ENCODE measurements around the gene SURF4. TPM values are rescaled to one million over a fixed set of nuclear protein-coding genes. Genes with fewer than 3 reads are reported as not detected.

The SURF4 gene
- total RNA-seq = 194 and 245 TPM in 2 replicates

DNA sequence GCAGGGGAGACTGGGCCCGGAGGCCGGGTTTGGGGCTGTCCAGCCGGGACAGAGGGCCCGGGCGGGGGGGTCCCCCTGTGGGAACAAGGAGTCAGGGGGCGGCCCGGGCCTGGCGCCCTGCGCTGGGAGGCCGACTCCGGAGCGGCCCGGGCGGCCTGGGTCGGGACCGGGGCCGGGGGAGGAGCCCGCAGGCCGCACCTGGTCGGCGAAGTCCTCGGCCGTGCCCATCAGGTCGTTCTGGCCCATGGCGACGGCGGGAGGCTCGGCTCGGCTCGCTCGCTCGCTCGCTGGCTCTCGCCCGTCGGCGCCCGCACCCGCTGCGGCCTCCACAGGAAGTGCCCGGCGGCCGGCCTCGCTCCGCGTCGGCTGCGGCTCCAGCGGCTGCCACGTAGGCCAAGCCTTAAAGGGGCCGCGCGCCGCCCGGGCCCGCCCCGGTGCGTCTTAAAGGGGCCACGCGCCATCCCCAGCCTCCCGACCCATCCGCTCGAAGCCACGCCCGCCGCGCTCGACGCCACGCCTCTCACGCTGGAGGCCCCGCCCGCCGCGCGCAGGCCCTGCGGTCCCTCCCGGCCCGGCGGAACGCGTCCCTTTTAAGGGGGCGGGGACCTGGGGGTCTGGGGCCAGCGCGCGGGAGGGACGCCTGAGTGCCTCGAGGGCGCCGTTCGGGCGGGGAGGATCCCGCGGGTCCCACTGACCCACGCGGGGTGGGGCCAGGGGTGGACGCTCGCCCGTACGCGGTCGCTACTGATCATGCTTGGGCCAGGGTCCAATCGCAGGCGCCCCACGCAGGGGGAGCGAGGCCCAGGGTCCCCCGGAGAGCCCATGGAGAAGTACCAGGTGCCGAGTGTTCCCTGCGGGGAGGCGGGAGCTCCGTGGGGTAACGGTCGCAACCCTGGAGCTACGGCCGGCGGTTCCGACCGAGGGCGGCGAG is at the start of gene SURF4, which contains the start of gene STKLD1:
TSS of gene SURF4 (minus strand) at position 337 of the 931 bp plus-strand sequence. CDS start at position 246, 91 bp downstream.
TSS of gene STKLD1 (plus strand) at position 643 of the 931 bp plus-strand sequence. CDS start at position 751, 108 bp downstream.

DNA sequence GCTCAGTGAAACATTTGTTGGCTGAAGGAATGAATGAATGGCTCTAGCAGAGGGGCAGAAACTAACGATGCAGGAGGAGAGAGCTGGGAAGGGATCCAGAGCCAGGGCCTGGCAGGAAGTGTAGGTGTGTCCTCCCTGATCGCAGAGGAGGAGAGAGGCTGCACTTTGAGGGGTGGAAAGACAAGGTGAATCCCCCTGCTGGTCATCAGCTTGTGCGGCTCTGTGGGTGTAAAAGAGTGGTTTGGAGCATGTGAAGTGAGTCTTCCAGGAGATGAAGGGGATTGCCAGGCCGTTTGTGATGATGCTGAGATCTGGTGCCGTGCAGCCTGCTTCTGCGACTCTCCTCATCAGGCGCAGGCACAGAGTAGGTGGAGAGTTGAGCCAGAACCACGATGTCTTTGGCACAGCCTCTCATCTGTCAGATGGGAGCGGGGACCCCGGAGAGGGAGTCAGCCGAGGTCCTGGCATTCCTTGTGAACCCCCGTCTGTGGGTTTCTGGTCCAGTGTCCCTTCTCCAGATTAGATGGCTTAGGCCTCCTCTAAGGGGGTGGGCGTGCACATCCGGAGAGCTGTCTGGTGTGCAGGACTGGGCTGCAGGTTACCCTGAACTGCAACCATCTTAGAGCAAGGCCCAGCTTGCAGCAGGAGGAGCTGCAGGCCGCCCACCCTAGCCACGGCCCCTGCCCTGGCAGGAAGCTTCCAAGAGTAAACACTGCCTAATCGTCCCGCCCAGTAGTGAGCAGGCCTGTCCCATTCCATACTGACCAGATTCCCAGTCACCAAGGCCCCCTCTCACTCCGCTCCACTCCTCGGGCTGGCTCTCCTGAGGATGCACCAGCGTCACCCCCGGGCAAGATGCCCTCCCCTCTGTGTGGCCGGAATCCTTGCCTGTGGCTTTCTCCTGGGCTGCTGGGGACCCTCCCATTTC is 46.0 kb upstream of the SURF4 start, which contains the start of gene ADAMTS13:
TSS of gene ADAMTS13 (plus strand) at position 753 of the 928 bp plus-strand sequence. CDS start at position 830, 77 bp downstream.

GRCh38 chr9:133417541-133418461 is 41.9 kb upstream of the SURF4 start, which contains the start of gene REXO4:
REXO4 (minus strand) TSS chr9:133418010; CDS start chr9:133417844, 166 bp downstream.

GRCh38 chr9:133356391-133357091 is 19.3 kb downstream of the SURF4 start, which contains the start of the genes SURF1 and SURF2:
SURF1 (minus strand) TSS chr9:133356487; CDS start chr9:133356453, 34 bp downstream.
SURF2 (plus strand) TSS chr9:133356550; CDS start chr9:133356593, 43 bp downstream.

DNA sequence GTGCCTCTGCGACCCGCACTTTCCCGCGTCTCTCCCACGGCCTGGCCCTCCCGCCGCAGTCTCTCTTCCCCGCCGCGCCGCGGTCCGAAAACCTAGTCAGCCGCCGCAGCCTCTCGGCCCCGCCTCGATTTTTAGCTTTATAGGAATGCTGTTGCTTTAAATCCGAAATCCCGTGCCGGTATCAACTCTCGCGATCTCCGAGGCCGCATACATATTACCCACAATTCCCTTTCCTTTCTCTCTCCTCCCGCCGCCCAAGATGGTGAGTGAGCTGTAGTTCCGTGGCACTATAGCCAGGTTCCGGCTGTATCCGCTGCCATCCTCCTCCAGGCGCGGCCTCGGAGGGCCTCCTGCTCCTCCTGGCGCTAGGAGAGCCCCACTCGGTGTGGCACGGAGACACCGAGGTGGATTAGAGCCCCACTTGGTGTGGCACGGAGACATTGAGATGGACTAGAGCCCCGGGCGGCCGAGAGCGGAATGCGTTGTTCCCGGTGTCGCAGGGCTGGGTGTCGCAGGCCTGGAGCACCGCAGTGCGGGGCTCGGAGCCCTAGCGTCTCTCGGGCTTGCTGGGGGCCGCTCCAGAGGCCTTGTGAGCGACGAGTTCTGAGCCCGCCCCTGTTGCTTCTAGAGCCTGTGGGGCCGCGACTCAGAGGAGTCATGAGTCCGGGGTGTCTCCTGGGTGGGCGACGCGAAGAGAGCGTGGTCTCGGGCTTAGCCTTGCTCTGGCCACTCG is 27.7 kb downstream of the SURF4 start, which contains the start of the genes MED22 and RPL7A:
TSS of gene MED22 (minus strand) at position 147 of the 733 bp plus-strand sequence. CDS start 1,469 bp downstream, outside the sequence.
TSS of gene RPL7A (plus strand) at position 234 of the 733 bp plus-strand sequence. CDS start at position 260, 26 bp downstream.

DNA sequence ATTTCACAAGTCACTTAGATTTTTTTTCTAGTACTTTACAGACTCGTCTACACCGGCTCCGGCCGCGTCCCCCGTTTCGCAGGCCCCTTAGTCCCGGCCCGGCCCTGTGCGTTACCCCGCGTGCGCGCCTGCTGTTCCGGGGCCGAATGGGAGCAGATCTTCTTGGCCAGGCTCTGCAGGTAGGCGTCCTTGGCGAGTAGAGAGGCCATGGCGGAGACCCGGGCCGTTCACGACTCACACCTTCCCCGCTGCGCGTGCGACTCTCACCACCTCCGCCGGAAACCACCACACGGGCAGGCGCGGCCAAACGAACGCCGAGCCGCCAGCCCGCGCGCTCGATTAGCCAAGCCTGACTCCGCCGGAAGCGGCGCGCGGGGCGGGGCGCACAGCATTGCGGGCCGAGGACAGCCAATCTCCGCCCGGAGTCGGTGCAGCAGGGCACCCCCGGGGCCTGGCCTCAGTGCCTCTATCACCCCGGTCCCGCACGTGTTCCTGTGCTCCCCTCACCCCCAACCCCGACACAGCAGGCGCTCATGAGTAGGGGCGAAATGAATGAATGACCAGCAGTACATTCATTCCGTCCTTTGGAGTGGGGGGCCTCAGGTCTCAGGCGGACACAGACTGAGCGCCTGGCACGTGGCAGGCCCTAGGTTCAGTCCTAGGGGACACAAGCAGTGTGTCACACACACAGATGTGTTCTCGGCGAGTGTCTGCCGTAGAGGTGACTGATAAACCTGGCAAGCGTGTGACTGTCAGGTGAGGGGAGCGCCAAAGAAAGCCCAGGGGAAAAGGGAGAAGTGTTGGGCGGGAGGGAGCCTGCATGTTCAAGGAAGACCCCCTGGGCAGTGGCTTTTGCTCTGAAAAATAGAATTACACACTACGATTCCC is 39.7 kb downstream of the SURF4 start, which contains the start of gene SURF6:
TSS of gene SURF6 (minus strand) at position 265 of the 888 bp plus-strand sequence. CDS start at position 209, 56 bp downstream.

Other genes starting within 250 kb of the SURF4 start
- gene GBGT1, start 212.1 kb downstream of the SURF4 start, total RNA-seq = 2.7 TPM in 2 replicates
- not detected in 2 replicates for gene OBP2B, start 166.8 kb downstream of the SURF4 start, total RNA-seq
- not detected in 2 replicates for gene ABO, start 100.9 kb downstream of the SURF4 start, total RNA-seq
- 13.9 and 23.5 TPM in 2 replicates for gene SURF6, start 39.9 kb downstream of the SURF4 start, total RNA-seq
- gene MED22, start 27.9 kb downstream of the SURF4 start, total RNA-seq = 17.7 and 23.4 TPM in 2 replicates
- 2,877 and 3,258 TPM in 2 replicates for gene RPL7A, start 27.8 kb downstream of the SURF4 start, total RNA-seq
- 28.3 and 37.3 TPM in 2 replicates for gene SURF1, start 19.6 kb downstream of the SURF4 start, total RNA-seq
- gene SURF2, start 19.5 kb downstream of the SURF4 start, total RNA-seq = 37.2 and 46.6 TPM in 2 replicates
- 0.19 TPM in 1 of 2 replicates, not detected in the other for gene STKLD1, start 306 bp upstream of the SURF4 start, total RNA-seq
- 19.5 and 24.7 TPM in 2 replicates for gene REXO4, start 42.0 kb upstream of the SURF4 start, total RNA-seq
- 0.61 and 0.70 TPM in 2 replicates for gene ADAMTS13, start 46.3 kb upstream of the SURF4 start, total RNA-seq
- gene CACFD1, start 83.9 kb upstream of the SURF4 start, total RNA-seq = 1.6 and 5.3 TPM in 2 replicates
- gene SLC2A6, start 103.0 kb upstream of the SURF4 start, total RNA-seq = 21.6 and 30.5 TPM in 2 replicates
- not detected in 2 replicates for gene MYMK, start 148.9 kb upstream of the SURF4 start, total RNA-seq
- not detected in 2 replicates for gene ADAMTSL2, start 158.6 kb upstream of the SURF4 start, total RNA-seq
- gene FAM163B, start 233.3 kb upstream of the SURF4 start, total RNA-seq = not detected in 2 replicates

Data from hair follicular keratinocyte (primary cell).